ENCODE measurements around the gene C11orf86. TPM values are rescaled to one million over a fixed set of nuclear protein-coding genes. Genes with fewer than 3 reads are reported as not detected.

The C11orf86 gene
- total RNA-seq, 1 experiment from 2014 or later = 0.25 TPM

DNA sequence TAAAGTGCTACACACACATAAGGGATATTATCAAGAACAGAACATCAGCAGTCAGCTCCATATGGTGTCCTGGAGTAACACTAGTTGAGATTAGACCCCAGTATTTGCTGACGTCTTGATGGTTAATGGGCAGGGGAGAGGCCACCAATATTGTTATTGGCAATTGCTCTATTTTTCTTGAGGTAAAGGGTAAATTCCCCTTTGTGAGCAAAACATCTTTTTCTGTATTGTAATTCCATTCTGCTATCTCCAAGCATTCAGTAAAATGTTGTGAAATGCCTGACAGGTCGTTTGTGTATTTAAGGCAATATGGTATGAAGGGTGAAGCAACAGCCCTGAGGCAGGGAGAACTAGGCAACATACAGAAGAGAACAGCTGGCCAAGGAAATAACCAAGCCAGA, 38.8 kb upstream of the C11orf86 start:
- no TSS peak for BruUV-seq (replicated peaks)
- TF ChIP-seq, protein P1, sequence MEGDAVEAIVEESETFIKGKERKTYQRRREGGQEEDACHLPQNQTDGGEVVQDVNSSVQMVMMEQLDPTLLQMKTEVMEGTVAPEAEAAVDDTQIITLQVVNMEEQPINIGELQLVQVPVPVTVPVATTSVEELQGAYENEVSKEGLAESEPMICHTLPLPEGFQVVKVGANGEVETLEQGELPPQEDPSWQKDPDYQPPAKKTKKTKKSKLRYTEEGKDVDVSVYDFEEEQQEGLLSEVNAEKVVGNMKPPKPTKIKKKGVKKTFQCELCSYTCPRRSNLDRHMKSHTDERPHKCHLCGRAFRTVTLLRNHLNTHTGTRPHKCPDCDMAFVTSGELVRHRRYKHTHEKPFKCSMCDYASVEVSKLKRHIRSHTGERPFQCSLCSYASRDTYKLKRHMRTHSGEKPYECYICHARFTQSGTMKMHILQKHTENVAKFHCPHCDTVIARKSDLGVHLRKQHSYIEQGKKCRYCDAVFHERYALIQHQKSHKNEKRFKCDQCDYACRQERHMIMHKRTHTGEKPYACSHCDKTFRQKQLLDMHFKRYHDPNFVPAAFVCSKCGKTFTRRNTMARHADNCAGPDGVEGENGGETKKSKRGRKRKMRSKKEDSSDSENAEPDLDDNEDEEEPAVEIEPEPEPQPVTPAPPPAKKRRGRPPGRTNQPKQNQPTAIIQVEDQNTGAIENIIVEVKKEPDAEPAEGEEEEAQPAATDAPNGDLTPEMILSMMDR (IDR thresholded peaks at IDR 0.05 in 2 of 3, conservative IDR thresholded peaks at IDR 0.05 in 1 of 3; ENCODE audit: borderline replicate concordance in 1 of 3, insufficient read depth in 1 of 3, low read depth in 2 of 3, low read length in 2 of 3) = no peak
- intact Hi-C loops (cut with micrococcal nuclease) = no loop called here
- Histone ChIP-seq H3K79me2 (ENCODE audit: insufficient read depth, low read length) (no peaks in the 10 kb centered on the region), H3K9ac (ENCODE audit: low read length) (no peak overlapping the region), H3K4me1 (ENCODE audit: control insufficient read depth in 1 of 2, insufficient read depth in 2 of 2, low read length in 2 of 2) (peaks cover 0 to 12% of the 10 kb centered on the region in 2 experiments; a peak in 1 of 4 replicates), H3K9me2 (ENCODE audit: insufficient read depth) (no peaks in the 10 kb centered on the region), H3K27me3 (ENCODE audit: insufficient read depth, low read length) (no peaks in the 10 kb centered on the region), H4K20me1 (ENCODE audit: insufficient read depth) (no peaks in the 10 kb centered on the region), H2AFZ (ENCODE audit: low read depth, low read length, poor library complexity, severe bottlenecking) (no peak overlapping the region), H3K9me3 (ENCODE audit: control insufficient read depth in 1 of 2, insufficient read depth in 1 of 2, low read depth in 1 of 2, low read length in 2 of 2) (no peaks in the 10 kb centered on the region), H3K4me3 (replicated peaks in 1 of 2; ENCODE audit: low read depth in 1 of 2, low read length in 2 of 2) (no peak overlapping the region), H3K36me3 (ENCODE audit: control insufficient read depth in 1 of 2, insufficient read depth in 2 of 2, low read length in 2 of 2) (no peaks in the 10 kb centered on the region), H3K27ac (ENCODE audit: low read depth, low read length) (no peak overlapping the region), H3K4me2 (ENCODE audit: low read length) (no peak overlapping the region)
- no peak for ATAC-seq
- ChIA-PET RAD21 (ENCODE audit: low non-redundant PET in 1 of 2, low total read pairs in 2 of 2, uncharacterized antibody in 2 of 2, unreplicated experiment in 2 of 2) (interaction anchor here in 1 of 2 experiments (0.7 kb wide), 1 partner anchor 14 kb away, joined by 3 read pairs; no protein-coding TSS in a partner anchor), POLR2A (no interaction called here), CTCF (no interaction called here)
- DNase-seq (ENCODE audit: low read depth, low spot score) = no peak

DNA sequence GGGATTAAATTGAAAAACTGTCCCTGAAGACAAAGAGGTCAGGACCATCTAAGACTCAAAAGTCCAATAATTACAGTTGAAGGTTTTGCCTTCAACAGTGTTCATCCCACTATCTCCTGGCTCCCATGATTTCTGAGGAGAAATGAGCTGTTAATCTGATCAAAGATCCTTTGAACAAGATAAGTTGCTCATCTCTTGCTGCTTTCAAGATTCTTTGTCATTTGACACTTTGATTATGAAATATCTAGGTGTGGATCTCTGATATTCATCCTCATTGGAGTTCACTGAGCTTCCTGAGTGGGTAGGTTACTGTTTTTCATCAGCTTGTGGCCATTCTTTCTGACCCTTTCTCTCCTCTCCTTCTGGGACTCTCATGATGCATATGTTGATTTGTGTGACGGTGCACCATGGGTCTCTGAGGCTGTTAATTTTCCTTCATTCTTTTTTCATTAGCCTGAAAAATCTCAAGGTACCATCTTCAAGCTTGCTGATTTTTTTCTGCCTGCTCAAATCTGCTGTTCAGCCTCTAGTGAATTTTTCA, 37.8 kb upstream of the C11orf86 start:
- TF ChIP-seq ELF1 (IDR thresholded peaks at IDR 0.05; ENCODE audit: borderline replicate concordance, low read depth) (no peak), POLR2AphosphoS5 (IDR thresholded peaks at IDR 0.05; ENCODE audit: low read depth, low read length) (no peak), POLR2A (IDR thresholded peaks at IDR 0.05; ENCODE audit: borderline replicate concordance, extremely low read depth, insufficient read depth, insufficient read length) (no peak), FOSL1 (IDR thresholded peaks at IDR 0.05; ENCODE audit: low read depth) (no peak), YY1 (IDR thresholded peaks at IDR 0.05; ENCODE audit: extremely low read depth, insufficient replicate concordance, low read depth, low read length) (no peak), RAD21 (IDR thresholded peaks at IDR 0.05; ENCODE audit: low read depth) (no peak), EGR1 (IDR thresholded peaks at IDR 0.05; ENCODE audit: low read depth) (no peak)
- TF ChIP-seq, protein P2, sequence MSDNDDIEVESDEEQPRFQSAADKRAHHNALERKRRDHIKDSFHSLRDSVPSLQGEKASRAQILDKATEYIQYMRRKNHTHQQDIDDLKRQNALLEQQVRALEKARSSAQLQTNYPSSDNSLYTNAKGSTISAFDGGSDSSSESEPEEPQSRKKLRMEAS (IDR thresholded peaks at IDR 0.05) = no peak
- ATAC-seq = no peak
- no peak overlapping the region for H3K4me3 ChIP-seq (replicated peaks in 1 of 2; ENCODE audit: low read depth in 1 of 2, low read length in 2 of 2)
- no peak overlapping the region for H3K9ac ChIP-seq (ENCODE audit: low read length)
- no peaks in the 10 kb centered on the region for H3K9me3 ChIP-seq (ENCODE audit: control insufficient read depth in 1 of 2, insufficient read depth in 1 of 2, low read depth in 1 of 2, low read length in 2 of 2)
- H3K36me3 ChIP-seq (ENCODE audit: control insufficient read depth in 1 of 2, insufficient read depth in 2 of 2, low read length in 2 of 2) = no peaks in the 10 kb centered on the region
- H3K4me1 ChIP-seq (ENCODE audit: control insufficient read depth in 1 of 2, insufficient read depth in 2 of 2, low read length in 2 of 2) = peaks cover 0 to 12% of the 10 kb centered on the region in 2 experiments; a peak in 1 of 4 replicates
- H3K4me2 ChIP-seq (ENCODE audit: low read length) = no peak overlapping the region
- intact Hi-C loops (cut with micrococcal nuclease) = no loop called here
- ChIA-PET RAD21 (ENCODE audit: low non-redundant PET in 1 of 2, low total read pairs in 2 of 2, uncharacterized antibody in 2 of 2, unreplicated experiment in 2 of 2) (no interaction called here), CTCF (no interaction called here), POLR2A (interaction anchor here (0.6 to 1.0 kb wide), 2 partner anchors 10 to 56 kb away, joined by 3 to 4 read pairs; no protein-coding TSS in a partner anchor)
- DNase-seq (ENCODE audit: low read depth, low spot score) = no peak
- H3K27ac ChIP-seq (ENCODE audit: low read depth, low read length) = no peak overlapping the region
- H3K27me3 ChIP-seq (ENCODE audit: insufficient read depth, low read length) = no peaks in the 10 kb centered on the region
- H3K79me2 ChIP-seq (ENCODE audit: insufficient read depth, low read length) = no peaks in the 10 kb centered on the region
- no peaks in the 10 kb centered on the region for H4K20me1 ChIP-seq (ENCODE audit: insufficient read depth)
- H3K9me2 ChIP-seq (ENCODE audit: insufficient read depth) = no peaks in the 10 kb centered on the region
- H2AFZ ChIP-seq (ENCODE audit: low read depth, low read length, poor library complexity, severe bottlenecking) = no peak overlapping the region
- no TSS peak for BruUV-seq (replicated peaks)
